K562 (cell line): ENCODE measurements around the gene STX1A. TPM values are rescaled to one million over a fixed set of nuclear protein-coding genes. Genes with fewer than 3 reads are reported as not detected.
A peak's percentile ranks its signal among the peaks of the same experiment; 100 is the strongest.

ENCODE experiments used
- BCOR ChIP-seq: fragments of 450-650 bp; IDR thresholded peaks from 2 replicates; pipeline ENCODE4 v1.6.1; 2016
- CHD2 ChIP-seq: IDR thresholded peaks from 2 replicates; pipeline ENCODE4 v1.6.1; 2011; ENCODE audit warnings: low read depth, low read length
- HNRNPLL ChIP-seq: fragments of 200-400 bp; formaldehyde crosslinking; IDR thresholded peaks from 2 replicates; pipeline ENCODE4 v1.6.1; 2017; ENCODE audit warnings: low read length, low read depth, mild to moderate bottlenecking; ENCODE audit not compliant: poor library complexity, severe bottlenecking
- MTA1 ChIP-seq: fragments of 450-650 bp; IDR thresholded peaks from 2 replicates; pipeline ENCODE4 v1.6.1; 2017; ENCODE audit warnings: borderline replicate concordance
- MXD1 ChIP-seq: fragments of 250-450 bp; sonication (Bioruptor Pico); IDR thresholded peaks from 2 replicates; pipeline ENCODE4 v1.8.0; 2021; ENCODE audit warnings: borderline replicate concordance, mild to moderate bottlenecking, moderate library complexity; ENCODE audit not compliant: poor library complexity, severe bottlenecking
- RBBP5 ChIP-seq: fragments of 200-600 bp; sonication (generic); IDR thresholded peaks from 2 replicates; pipeline ENCODE4 v1.6.1; 2012; ENCODE audit warnings: borderline replicate concordance, mild to moderate bottlenecking, low read length, control low read depth, inconsistent platforms; ENCODE audit not compliant: insufficient read depth, poor library complexity, severe bottlenecking
- SMAD4 ChIP-seq: fragments of 250-450 bp; sonication (Bioruptor Pico); conservative IDR thresholded peaks from 2 replicates; pipeline ENCODE4 v1.8.0; 2021; ENCODE audit warnings: inconsistent platforms, mild to moderate bottlenecking, moderate library complexity
- SOX6 ChIP-seq: fragments of 450-650 bp; IDR thresholded peaks from 2 replicates; pipeline ENCODE4 v1.6.1; 2014; ENCODE audit warnings: mild to moderate bottlenecking
- SRSF3 ChIP-seq: fragments of 200-400 bp; formaldehyde crosslinking; IDR thresholded peaks from 2 replicates; pipeline ENCODE4 v1.6.1; 2016; ENCODE audit warnings: mild to moderate bottlenecking, low read length, moderate library complexity; ENCODE audit not compliant: insufficient read depth
- STAT5B ChIP-seq: fragments of 250-450 bp; sonication (Bioruptor Pico); IDR thresholded peaks from 2 replicates; pipeline ENCODE4 v1.8.0; 2021; ENCODE audit warnings: mild to moderate bottlenecking, inconsistent platforms
- TEAD4 ChIP-seq, 2 experiments: sonication (generic) in 1 of 2; formaldehyde crosslinking in 1 of 2; IDR thresholded peaks; 2 replicates each; pipeline versions ENCODE4 v1.6.1 to v1.8.0; 2012 to 2022; ENCODE audit warnings: borderline replicate concordance in 1 of 2, inconsistent platforms in 1 of 2, low read length in 1 of 2, mild to moderate bottlenecking in 1 of 2, missing genetic modification reagents in 1 of 2
- VEZF1 ChIP-seq: fragments of 200-800 bp; sonication (Bioruptor generic); IDR thresholded peaks from 2 replicates; pipeline ENCODE4 v1.6.1; 2017; ENCODE audit warnings: missing genetic modification characterization, missing compliant biosample characterization
- ZBTB1 ChIP-seq: sonication (generic); formaldehyde crosslinking; IDR thresholded peaks from 2 replicates; pipeline ENCODE4 v1.8.1; 2023; ENCODE audit warnings: missing genetic modification reagents, low read depth, mild to moderate bottlenecking, borderline replicate concordance
- ZNF232 ChIP-seq: sonication (generic); formaldehyde crosslinking; IDR thresholded peaks from 2 replicates; pipeline ENCODE4 v1.8.0; 2022; ENCODE audit warnings: mild to moderate bottlenecking, missing genetic modification reagents
- ZNF609 ChIP-seq: sonication (generic); formaldehyde crosslinking; IDR thresholded peaks from 2 replicates; pipeline ENCODE4 v1.8.1; 2023; ENCODE audit warnings: missing genetic modification reagents, mild to moderate bottlenecking, borderline replicate concordance
- polyA plus RNA-seq, 8 experiments: library from polyadenylated mRNA; depleted of rRNA in 4 of 8; stranded (reverse) in 5 of 8; unstranded in 3 of 8; fragments of >200 nt; fragmentation: Nextera tagmentation in 2 of 8; fragmentation: Illumina TruSeq in 1 of 8; extraction: Ambion mirVana in 2 of 8; extraction: Trizol in 1 of 8; gene quantifications; 2 replicates each; pipeline versions ENCODE4 v1.2.1 to v1.2.3, GENCODE V29; 2011 to 2014; ENCODE audit warnings: inconsistent platforms in 1 of 8, missing spikeins in 1 of 8
- total RNA-seq, 7 experiments: library from RNA; depleted of rRNA in 6 of 7; stranded (reverse); fragments of >200 nt in 6 of 7; fragmentation: Illumina TruSeq in 2 of 7; extraction: Trizol in 2 of 7; gene quantifications; 2 replicates each; pipeline versions ENCODE4 v1.2.1 to v1.2.3, GENCODE V29; 2011 to 2021; ENCODE audit warnings: low replicate concordance in 1 of 7

Gene STX1A
- total and polyA plus RNA-seq, 9 of the 15 experiments (the other 6 are each of a cell fraction or from before 2014, with no cell fraction given), result 0.04 to 15.1 (median 6.3) TPM

GRCh38 chr7:73683056-73683787 lies 36.2 kb downstream of the STX1A start, which contains the start of the genes BUD23 and DNAJC30 (continued):
- TF ChIP-seq TEAD4 (IDR thresholded peaks at IDR 0.05; ENCODE audit: low read length) (0 out of 2 replicates have a peak, but pooled peaks have one; percentile 34), TEAD4 (CRISPR knock-in tag; IDR thresholded peaks at IDR 0.05; ENCODE audit: borderline replicate concordance) (no peak), SMAD4 (CRISPR knock-in tag) (0 out of 2 replicates have a peak, but pooled peaks have one; percentile 35), SOX6 (0 out of 2 replicates have a peak, but pooled peaks have one; percentile 19), CHD2 (peak; percentile 62), STAT5B (CRISPR knock-in tag) (no peak), RBBP5 (peak; percentile 89), VEZF1 (peak; percentile 87), MXD1 (CRISPR knock-in tag) (peak; percentile 94), ZNF609 (0 out of 2 replicates have a peak, but pooled peaks have one; percentile 5), ZNF232 (CRISPR knock-in tag) (0 out of 2 replicates have a peak, but pooled peaks have one; percentile 11), HNRNPLL (peak; percentile 51), ZBTB1 (CRISPR knock-in tag) (peak; percentile 13; the same call in 1 of the 2 replicates), BCOR (peak; percentile 19; the same call in 1 of the 2 replicates), SRSF3 (no peak), MTA1 (peak; percentile 99)
